A673 (cell line): ENCODE measurements around the gene CHD2. TPM values are rescaled to one million over a fixed set of nuclear protein-coding genes. Genes with fewer than 3 reads are reported as not detected.

Source experiments
- BruUV-seq: library from RNA; stranded (reverse); fragments of 400-500 nt; replicated peaks from 2 replicates; lab custom pipeline; 2021; lab: Mats Ljungman, UMichigan
- CTCF ChIA-PET: fragments of 300-600 bp; sonication (Branson Sonifier 250); formaldehyde crosslinking; loops from one replicate; lab custom pipeline; 2022; ENCODE audit warnings: antibody characterized with exemption; lab: Charles Lee
- POLR2A ChIA-PET: fragments of 300-600 bp; sonication (Branson Sonifier 250); formaldehyde crosslinking; loops from one replicate; lab custom pipeline; 2022; ENCODE audit warnings: antibody characterized with exemption; ENCODE audit not compliant: low non-redundant PET; lab: Charles Lee
- DNase-seq: peaks from one replicate; pipeline ENCODE4 v3.0.0-alpha.2; 2015; ENCODE audit warnings: low spot score
- H3K27ac ChIP-seq: fragments of 200-600 bp; sonication (generic); 2 replicates; pipeline ENCODE4 v1.5.1; 2016; ENCODE audit warnings: mixed run types, low read depth, mild to moderate bottlenecking, mixed read lengths, antibody characterized with exemption, low read length; ENCODE audit not compliant: poor library complexity, severe bottlenecking
- H3K27me3 ChIP-seq: fragments of 200-600 bp; sonication (generic); replicated peaks from 2 replicates; pipeline ENCODE4 v1.6.1; 2017; ENCODE audit warnings: mixed run types, low read depth, mild to moderate bottlenecking, mixed read lengths, antibody characterized with exemption, low read length; ENCODE audit not compliant: insufficient read depth, poor library complexity
- H3K36me3 ChIP-seq: fragments of 200-600 bp; sonication (generic); 2 replicates; pipeline ENCODE4 v1.6.1; 2016; ENCODE audit warnings: mixed run types, mild to moderate bottlenecking, mixed read lengths, antibody characterized with exemption, low read length; ENCODE audit not compliant: insufficient read depth, poor library complexity, severe bottlenecking
- H3K4me1 ChIP-seq: fragments of 200-600 bp; sonication (generic); 2 replicates; pipeline ENCODE4 v1.6.1; 2017; ENCODE audit warnings: mixed run types, mild to moderate bottlenecking, mixed read lengths, antibody characterized with exemption, low read length; ENCODE audit not compliant: insufficient read depth, poor library complexity, severe bottlenecking
- H3K4me3 ChIP-seq: fragments of 200-600 bp; sonication (generic); 2 replicates; pipeline ENCODE4 v1.5.1; 2016; ENCODE audit warnings: low read depth, mixed run types, mild to moderate bottlenecking, mixed read lengths, low read length; ENCODE audit not compliant: poor library complexity, severe bottlenecking
- H3K9me3 ChIP-seq: fragments of 200-600 bp; sonication (generic); 2 replicates; pipeline ENCODE4 v1.6.1; 2016; ENCODE audit warnings: mixed run types, low read depth, mild to moderate bottlenecking, mixed read lengths, antibody characterized with exemption, low read length; ENCODE audit not compliant: poor library complexity, severe bottlenecking
- EZH2 ChIP-seq: fragments of 200-600 bp; sonication (generic); IDR thresholded peaks from 2 replicates; pipeline ENCODE4 v1.6.1; 2017; ENCODE audit warnings: borderline replicate concordance, low read depth, mild to moderate bottlenecking, mixed read lengths, antibody characterized with exemption, low read length; ENCODE audit not compliant: poor library complexity, severe bottlenecking
- intact Hi-C: fragments of 100-400 bp; cut with micrococcal nuclease; formaldehyde crosslinking; loops from one replicate; pipeline ENCODE4 v1.10.0; 2022; ENCODE audit not compliant: unreplicated experiment
- total RNA-seq: library from RNA; stranded (reverse); gene quantifications from 2 replicates; pipeline ENCODE4 v1.2.3, GENCODE V29; 2021
- TF ChIP-seq, protein P1 (sequence below): fragments of 300-800, 200-600 bp; sonication (generic); conservative IDR thresholded peaks from 2 replicates; pipeline ENCODE4 v1.5.1; 2017; ENCODE audit warnings: low read depth, mild to moderate bottlenecking, antibody characterized with exemption, low read length, moderate library complexity, mixed read lengths

The CHD2 gene
- total RNA-seq, 1 experiment from 2014 or later = 75.7 TPM

DNA sequence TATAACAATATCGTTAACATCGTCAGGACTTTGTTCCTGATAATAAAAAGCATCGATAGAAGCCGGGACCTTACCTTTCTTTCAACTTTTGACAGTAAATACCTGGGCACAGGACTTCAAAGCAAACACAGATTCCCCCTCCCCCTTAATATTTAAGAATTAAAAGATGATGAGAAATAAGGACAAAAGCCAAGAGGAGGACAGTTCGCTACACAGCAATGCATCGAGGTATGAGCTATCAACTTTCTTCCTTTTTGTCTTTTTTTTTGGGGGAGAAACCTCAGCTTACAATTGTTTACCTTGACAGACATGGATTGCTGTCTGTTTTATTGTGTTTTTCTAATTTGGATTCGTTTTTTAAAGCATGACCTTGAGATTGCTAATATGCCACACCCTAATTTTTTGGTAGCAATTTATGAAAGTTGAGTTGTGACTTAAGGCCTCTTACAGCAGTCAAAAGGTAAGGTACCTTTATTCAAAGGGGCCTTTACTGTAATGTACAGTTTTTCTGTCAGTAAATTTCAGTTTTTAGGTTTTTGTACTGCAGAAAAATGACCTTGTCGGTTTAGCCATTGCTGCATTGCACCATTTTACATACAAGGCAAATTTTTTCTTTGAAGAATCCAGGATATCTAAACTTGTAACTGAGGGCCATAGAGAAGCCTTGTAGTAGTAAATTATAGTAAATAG lies 1.1 kb downstream of the CHD2 start:
- peak overlapping the region; percentile 99 for H3K27ac ChIP-seq
- H3K4me3 ChIP-seq = peak overlapping the region; percentile 68
- H3K9me3 ChIP-seq = no peaks in the 10 kb centered on the region
- CTCF ChIA-PET = no interaction called here
- peaks cover 12% of the 10 kb centered on the region for H3K4me1 ChIP-seq
- intact Hi-C loops = loop anchor here (2.0 to 5.0 kb wide), 2 partner anchors 18 to 94 kb away; no protein-coding TSS in a partner anchor
- H3K36me3 ChIP-seq = peaks cover 54% of the 10 kb centered on the region
- TF ChIP-seq, protein P1, sequence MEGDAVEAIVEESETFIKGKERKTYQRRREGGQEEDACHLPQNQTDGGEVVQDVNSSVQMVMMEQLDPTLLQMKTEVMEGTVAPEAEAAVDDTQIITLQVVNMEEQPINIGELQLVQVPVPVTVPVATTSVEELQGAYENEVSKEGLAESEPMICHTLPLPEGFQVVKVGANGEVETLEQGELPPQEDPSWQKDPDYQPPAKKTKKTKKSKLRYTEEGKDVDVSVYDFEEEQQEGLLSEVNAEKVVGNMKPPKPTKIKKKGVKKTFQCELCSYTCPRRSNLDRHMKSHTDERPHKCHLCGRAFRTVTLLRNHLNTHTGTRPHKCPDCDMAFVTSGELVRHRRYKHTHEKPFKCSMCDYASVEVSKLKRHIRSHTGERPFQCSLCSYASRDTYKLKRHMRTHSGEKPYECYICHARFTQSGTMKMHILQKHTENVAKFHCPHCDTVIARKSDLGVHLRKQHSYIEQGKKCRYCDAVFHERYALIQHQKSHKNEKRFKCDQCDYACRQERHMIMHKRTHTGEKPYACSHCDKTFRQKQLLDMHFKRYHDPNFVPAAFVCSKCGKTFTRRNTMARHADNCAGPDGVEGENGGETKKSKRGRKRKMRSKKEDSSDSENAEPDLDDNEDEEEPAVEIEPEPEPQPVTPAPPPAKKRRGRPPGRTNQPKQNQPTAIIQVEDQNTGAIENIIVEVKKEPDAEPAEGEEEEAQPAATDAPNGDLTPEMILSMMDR = no peak
- no peak for TF ChIP-seq EZH2
- BruUV-seq = TSS peak; percentile 57
- POLR2A ChIA-PET = interaction anchor here (2.4 kb wide), 1 partner anchor 19 kb away, joined by 19 read pairs; no protein-coding TSS in a partner anchor
- no peak for DNase-seq
- no peaks in the 10 kb centered on the region for H3K27me3 ChIP-seq

DNA sequence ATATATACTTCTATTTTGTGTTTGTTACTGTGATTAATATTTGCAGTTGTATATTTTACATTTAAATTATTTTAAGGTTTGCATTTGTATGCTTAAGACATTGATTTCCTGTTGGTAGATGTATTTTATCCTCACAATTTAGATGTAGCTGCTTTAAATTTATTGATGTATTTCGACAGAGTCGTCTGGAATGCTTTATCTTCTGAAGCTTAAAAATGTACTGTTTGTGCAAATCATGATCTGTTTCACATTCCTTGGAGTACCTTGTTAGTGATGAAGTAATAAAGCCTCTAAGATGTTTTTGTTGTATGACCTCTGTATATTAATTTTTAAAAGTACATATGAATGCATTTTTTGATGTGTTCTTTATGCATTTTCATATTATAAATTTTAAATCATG lies 1.9 kb downstream of the CHD2 start:
- POLR2A ChIA-PET = interaction anchor here (0.6 kb wide), 1 partner anchor 186 kb away, joined by 3 read pairs; no protein-coding TSS in a partner anchor
- peaks cover 46% of the 10 kb centered on the region for H3K36me3 ChIP-seq

DNA sequence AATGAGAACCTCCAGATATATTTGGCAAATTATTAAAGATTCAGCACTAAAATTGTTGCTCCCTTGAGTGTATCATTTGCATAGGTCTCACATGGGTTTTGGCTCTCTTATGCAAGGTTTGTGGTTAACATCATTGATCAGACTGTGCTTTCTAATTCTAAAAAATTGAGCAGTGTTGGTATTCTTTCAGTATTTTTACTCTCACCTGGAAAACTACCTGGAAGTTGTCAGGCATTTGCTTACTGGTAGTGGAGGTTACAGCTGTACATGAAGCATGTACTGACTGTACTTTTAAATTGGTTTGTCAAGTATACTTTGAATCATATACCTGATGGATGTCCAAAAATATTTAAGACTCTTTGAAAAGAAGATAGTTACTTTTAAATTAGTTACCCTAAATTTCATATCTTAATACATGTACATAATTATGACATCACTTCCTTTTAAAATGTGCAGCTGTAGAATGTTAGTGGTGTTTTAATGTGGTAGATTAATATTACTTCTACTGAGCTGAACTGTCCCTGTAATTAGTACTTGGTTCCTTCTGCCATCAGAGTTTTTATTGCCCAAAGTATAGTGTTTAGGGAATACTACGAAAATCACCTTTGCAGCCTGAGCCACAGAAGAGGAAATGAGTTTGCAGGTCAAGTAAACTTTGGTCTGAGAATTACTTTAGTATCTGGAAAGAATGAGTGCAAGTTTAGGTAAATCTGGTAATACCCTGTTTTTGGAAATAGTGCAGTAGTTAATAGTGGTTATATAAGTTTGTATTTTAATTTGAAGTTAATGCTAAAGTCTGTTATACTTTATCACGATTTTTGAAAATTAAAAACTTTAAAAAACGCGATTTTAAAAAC lies 2.8 kb downstream of the CHD2 start:
- Histone ChIP-seq H3K4me3 (peak overlapping the region; percentile 68), H3K27ac (peak overlapping the region; percentile 99), H3K36me3 (peaks cover 36% of the 10 kb centered on the region), H3K27me3 (no peaks in the 10 kb centered on the region), H3K4me1 (peaks cover 29% of the 10 kb centered on the region), H3K9me3 (no peaks in the 10 kb centered on the region)
- DNase-seq = no peak
- intact Hi-C loops = loop anchor here (5.0 kb wide), 1 partner anchor 96 kb away; no protein-coding TSS in a partner anchor
- CTCF ChIA-PET = no interaction called here
- POLR2A ChIA-PET = interaction anchor here (0.6 to 1.6 kb wide), 2 partner anchors 20 to 104 kb away, joined by 3 to 5 read pairs; no protein-coding TSS in a partner anchor
- TF ChIP-seq EZH2 = no peak
- TF ChIP-seq, protein P1 = no peak
- BruUV-seq = no TSS peak

More for the DNA sequence above, 1.9 kb downstream of the CHD2 start:
- CTCF ChIA-PET = interaction anchor here (0.6 kb wide), 1 partner anchor 15 kb away, joined by 3 read pairs; no protein-coding TSS in a partner anchor
- BruUV-seq = no TSS peak
- no peak for TF ChIP-seq EZH2
- TF ChIP-seq, protein P1 = no peak
- H3K9me3 ChIP-seq = no peaks in the 10 kb centered on the region
- peaks cover 20% of the 10 kb centered on the region for H3K4me1 ChIP-seq
- intact Hi-C loops = loop anchor here (2.0 to 5.0 kb wide), 2 partner anchors 19 to 95 kb away; no protein-coding TSS in a partner anchor
- H3K27ac ChIP-seq = peak overlapping the region; percentile 99
- no peaks in the 10 kb centered on the region for H3K27me3 ChIP-seq
- no peak for DNase-seq
- H3K4me3 ChIP-seq = peak overlapping the region; percentile 68
